ENCODE data around the gene MAP2K6.

MAP2K6 gene

DNA sequence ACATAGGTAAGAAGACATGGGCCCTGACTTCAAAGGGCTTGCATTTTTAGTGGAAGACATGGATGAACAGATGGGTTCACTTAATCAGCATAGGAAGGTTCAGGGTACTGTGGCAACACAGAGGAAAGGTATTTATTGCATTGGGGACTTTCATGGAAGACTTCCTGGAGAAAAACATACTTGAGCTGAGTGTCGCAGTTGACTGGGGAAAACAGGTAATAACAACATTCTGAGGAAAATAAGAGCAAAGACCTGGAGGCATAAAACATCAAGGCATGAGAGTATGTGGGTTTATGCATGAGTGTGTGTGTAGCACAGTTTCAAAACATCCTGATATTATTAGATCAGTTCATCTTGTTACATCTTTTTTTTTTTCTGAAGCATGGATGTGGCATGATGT is 82.7 kb downstream of the MAP2K6 start:
- DNase-seq = no peak

DNA sequence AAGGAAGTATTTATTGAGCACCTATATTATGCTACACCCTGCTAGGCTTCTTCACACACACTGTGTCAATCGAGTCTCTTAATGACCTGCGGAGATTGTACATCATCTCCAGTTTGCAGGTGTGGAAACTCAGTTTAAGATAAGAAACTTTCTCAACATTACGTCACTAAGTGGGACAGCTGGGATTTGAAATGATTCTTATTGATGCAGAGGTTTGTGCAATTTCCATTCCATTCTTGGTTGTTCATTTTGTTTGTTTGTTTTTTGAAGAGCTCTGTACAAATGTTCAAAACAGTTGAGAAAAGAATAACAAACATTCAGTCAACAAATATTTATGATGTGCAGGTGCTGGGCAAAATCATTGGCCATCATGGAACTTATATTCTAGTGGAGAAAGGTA is 84.8 kb downstream of the MAP2K6 start:
- no peak for DNase-seq

GRCh38 chr17:69500911-69501429 is 86.5 kb downstream of the MAP2K6 start:
- no peak for DNase-seq

- no peak for DNase-seq
Measured at GRCh38 chr17:69501591-69502468, 87.3 kb downstream of the MAP2K6 start.

DNA sequence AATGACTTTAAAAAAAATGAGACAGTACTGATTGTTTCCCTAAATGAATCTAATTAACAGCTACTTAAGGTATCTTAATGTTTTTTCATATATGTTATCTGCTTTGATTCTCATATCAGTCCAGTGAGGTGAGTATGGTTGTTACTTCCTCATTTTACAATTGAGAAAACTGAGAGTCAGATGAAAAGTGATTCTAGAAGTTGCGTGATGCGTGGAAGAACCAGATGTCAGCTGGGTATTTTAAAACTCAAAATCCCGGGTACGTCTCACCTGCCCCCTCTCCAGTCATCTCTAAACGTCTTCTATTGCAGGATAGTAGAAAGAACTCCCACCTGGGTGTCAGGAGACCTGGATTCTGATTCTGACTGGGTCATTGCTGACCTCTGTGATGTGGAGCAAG is 89.2 kb downstream of the MAP2K6 start:
- no peak for DNase-seq

DNA sequence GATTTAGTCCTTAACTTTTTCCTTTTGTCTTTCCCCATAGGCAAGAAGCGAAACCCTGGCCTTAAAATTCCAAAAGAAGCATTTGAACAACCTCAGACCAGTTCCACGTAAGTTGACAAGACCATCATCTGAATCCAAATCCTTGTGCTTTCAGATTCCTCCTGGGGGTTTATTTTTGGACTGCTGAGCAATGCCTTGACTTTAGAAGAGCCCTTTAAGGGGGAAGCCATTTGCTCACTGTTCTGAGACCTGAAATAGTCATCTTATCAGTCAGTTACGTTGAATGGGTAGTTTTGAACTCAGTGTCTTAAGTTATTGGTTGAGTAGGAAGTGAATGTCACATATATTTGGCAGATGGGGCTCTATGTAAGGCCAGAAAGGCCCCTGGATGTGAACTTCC is 91.2 kb downstream of the MAP2K6 start:
- no peak for DNase-seq

DNA sequence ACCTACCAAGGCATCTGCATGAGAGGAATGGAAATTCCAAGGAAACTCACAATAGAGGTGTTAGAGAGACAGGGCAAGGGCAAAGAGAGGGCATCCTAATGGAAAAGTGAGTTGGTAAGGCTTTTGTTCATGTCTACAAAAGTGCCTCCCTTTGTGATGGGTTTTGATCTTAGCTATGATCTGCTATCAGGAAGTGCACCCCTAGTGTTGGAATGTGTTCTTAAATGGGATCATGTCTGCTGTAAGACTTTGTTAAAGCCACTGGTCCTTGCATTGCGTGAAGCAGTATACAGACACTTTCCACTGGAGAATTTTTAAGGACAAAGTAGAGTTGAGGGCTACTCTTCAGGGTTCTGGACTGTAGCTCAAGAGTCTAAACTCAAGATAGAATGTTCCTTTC is 92.0 kb downstream of the MAP2K6 start:
- DNase-seq = no peak

DNA sequence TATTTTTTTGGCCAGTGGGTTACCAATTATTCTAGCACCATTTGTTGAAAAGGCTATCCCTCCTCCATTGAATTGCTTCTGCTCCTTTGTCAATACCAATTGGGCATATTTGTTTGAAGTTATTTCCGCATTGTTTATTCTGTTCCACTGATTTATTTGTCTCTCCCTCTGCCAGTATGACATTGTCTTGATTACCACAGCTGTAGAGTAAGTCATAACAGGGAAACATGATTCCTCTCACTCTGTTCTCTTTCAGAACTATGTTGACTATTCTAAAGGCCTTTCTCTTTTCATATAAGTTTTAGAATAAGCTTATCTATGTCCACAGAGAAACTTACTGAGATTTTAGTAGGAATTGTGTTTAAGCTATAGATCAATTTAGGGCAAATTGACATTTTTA is 94.3 kb downstream of the MAP2K6 start:
- no peak for DNase-seq

- DNase-seq = no peak
Measured at GRCh38 chr17:69511250-69511649, 96.8 kb downstream of the MAP2K6 start.

GRCh38 chr17:69512946-69513345 is 98.4 kb downstream of the MAP2K6 start:
- DNase-seq = no peak

- no peak for DNase-seq
Measured at GRCh38 chr17:69516225-69516624, 101.7 kb downstream of the MAP2K6 start.

DNA sequence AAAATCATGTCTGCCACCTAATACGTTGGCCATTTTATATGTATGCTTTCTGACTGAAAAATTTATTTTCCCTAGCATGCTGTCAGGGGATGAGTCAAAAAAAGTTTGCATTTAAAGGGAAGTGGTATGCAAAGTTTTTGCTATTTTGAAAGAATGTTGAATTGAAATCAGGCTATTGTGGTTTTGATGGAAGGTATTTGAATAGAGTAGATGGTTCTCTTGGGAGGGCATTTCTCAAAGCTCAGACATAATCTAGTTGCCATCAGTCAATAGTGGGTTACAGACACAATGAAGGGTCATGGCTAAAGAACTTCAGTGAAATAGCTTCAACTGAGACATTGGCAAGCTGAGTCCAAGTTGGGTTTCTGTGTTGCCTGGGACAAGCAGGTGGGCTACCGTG is 102.4 kb downstream of the MAP2K6 start:
- DNase-seq = no peak

DNA sequence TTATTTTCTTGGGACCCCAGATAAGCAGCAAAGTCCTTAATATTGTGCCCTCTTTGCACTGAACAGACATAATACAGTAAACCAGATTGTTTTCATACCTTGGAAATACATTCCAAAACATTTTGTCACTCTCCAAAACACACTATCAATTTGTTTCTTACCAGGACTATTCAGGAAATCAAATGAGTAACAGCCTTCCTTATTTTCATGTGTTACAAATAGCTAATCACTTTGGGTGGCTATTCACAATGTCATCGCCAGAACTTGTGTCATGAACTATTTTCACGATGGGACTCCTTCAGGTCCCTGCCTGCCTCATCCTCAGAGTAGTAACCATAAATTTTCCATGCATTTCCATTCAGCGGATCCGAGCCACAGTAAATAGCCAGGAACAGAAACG is 104.5 kb downstream of the MAP2K6 start:
- no peak for DNase-seq

DNA sequence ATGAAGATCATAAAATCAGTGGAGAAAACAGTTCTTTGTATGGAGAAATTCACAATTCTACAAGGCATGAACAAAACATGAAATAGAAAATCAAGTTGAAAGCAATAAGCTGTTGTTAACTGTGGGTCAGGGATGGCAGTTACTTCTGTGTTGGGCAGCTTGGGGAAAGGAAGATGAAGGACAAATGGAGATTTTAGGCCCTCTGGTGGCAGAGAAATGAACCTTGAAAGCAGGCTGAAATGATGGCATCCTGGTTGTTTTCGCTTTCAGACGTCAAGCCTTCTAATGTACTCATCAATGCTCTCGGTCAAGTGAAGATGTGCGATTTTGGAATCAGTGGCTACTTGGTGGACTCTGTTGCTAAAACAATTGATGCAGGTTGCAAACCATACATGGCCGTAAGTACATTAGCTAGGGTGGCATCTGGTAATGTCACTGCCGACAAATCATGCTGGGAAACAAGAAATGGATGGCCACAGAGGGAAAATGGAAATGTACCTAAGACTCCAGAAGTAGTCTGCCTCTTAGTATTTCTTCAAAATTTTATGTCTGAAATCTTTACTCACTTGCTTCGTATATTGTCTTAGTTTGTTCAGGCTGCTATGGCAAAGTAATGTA is 108.9 kb downstream of the MAP2K6 start:
- no peak for DNase-seq

DNA sequence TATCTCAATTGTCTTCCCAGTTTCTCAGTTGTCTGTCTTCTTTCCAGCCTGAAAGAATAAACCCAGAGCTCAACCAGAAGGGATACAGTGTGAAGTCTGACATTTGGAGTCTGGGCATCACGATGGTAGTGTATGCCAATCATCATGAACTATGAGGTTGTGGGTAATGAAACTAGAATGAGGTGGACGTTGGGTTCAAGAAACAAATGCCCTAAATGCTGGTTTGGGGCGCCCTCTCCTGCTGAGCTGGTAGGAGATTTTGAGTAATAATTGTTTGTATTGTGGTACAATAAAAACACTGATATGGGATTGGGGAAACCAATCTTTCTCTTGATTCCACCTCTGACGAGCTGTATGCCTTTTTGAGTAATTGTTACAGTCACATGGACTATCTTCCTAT is 110.4 kb downstream of the MAP2K6 start:
- DNase-seq = no peak

DNA sequence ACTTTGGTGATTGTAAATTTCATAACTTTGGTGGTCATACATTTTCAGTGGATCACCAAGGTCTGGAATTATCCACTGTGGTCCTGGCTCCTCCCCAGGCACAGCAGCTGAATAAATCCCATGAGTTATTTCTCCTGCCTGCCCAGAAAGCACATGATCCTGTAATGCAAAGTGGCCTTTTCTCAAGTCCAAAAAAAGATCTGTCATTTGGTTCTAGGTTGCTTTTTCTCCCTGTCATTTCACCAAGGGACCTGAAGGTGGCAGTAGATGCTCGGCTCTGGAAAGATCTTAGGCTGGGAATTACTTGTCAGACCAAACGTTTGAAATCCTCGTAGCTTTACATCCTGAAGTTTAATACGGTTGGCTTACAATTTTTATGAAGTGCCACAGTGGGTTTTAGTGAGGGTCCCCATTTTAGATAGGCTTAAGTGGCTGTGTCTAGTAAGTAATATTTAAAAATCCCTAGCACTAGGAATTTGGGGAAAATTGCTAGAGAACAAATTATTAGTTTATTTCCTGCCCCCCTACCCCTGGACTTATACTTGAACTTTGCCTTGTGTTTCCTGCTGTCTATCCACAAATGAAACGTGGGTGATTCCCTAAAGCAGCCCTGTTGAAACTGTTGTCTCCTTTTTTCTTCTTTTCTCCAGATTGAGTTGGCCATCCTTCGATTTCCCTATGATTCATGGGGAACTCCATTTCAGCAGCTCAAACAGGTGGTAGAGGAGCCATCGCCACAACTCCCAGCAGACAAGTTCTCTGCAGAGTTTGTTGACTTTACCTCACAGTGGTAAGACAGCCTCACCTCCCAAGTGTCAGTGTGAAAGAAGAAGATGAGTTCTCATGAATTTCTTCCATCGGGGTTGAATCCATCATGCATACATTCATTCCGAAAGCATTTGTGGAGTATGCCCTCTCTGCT is 111.7 kb downstream of the MAP2K6 start:
- DNase-seq = no peak

DNA sequence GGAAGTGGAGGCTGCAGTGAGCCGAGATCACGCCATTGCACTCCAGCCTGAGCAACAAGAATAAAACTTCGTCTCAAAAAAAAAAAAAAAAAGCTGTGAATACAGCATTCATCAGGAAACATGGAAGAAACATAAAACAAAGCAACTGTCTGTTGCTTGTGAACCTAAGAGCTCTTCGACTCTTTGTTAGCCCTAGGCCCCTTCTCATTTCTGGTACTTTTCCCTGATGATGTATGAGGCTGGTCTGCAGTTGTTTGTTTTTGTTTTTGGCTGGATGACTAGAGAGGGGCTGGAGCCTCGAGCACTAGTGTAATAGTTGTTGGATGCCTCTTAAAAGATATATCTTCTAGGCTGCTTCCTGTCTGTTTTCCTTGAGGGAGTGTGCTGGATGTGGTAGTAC is 113.5 kb downstream of the MAP2K6 start:
- DNase-seq = no peak

DNA sequence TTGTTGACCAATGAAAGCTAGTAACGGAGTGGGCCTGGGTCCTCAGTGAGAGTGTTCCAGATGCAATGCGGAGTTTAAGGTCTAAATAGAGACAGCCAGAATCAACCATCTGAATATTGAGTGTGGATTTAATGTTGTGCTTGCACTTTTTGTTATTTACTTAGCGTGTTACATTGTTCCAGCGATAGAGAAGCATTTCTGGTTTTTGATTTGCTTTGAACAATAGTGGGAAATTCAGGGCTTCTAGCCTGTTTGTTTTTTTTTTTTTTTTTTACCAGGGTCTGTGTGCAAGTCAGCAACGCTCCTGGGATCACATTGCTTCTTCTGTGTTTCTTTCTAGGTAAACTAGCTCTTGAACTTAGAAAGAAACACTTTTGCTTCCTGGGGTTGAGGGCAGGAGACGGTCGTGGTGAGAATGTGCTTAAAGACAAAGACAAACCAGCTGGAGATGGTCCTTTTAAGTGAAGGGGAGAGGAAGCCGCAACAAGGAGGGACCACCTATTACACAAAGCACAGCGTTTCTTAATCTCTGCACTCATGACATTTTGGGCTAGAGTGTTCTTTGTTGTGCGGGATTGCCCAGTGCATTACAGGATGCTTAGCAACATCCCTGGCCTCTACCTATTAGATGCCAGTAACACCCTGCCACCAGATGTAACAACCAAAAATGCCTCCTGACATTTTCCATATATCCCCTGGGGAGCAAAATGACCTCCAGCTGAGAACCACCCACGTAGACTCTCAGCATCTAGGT is 119.2 kb downstream of the MAP2K6 start:
- no peak for DNase-seq

DNA sequence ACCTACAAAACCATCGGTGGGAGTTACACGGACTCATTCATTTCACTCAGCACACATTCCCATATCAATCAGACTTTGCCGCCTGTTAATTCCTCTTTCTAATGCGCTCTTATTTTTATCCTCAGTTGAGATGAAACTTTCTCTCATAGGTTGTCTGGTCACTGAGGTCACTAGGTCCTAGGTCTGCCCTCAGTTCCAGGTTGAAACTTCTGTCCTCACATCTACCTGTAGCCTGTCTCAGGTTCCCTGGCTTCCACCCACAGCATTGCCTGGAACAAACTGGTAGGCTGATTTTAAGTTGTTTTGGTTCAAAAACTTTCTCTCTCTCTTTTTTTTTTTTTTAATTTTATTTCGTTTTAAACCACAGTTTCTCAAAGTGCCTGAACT is 119.7 kb downstream of the MAP2K6 start:
- no peak for DNase-seq

DNA sequence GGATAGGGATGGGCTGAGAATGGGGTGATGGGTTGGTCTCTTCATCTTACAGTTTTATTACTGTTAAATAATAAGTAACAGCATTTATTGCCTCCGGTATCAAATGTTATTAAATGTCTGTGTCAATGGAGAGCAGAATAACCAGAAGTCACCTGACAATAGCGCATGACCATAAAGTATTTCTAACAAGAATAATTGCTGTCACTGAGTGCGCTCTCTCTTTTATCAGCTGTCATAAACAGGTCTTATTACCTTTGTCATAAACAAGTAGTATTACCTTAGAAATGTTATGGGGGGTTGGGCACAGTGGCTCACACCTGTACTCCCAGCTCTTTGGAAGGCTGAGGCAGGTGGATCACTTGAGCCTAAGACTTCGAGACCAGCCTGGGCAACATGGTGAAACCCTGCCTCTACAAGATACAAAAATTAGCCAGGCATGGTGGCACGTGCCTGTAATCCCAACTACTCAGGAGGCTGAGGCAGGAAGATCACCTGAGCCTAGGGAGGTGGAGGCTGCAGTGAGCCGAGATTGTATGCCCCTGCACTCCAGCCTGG is 120.6 kb downstream of the MAP2K6 start:
- DNase-seq = no peak

- DNase-seq = no peak
Measured at GRCh38 chr17:69538795-69539194, 124.3 kb downstream of the MAP2K6 start.

GRCh38 chr17:69539274-69539673 is 124.8 kb downstream of the MAP2K6 start:
- DNase-seq = no peak

Data from NCI-H1417 treated with DMSO at 0.1 percent for 48 hours (cell line).